ENCODE data around the gene MPL. TPM values are rescaled to one million over a fixed set of nuclear protein-coding genes. Genes with fewer than 3 reads are reported as not detected.

MPL gene
- total RNA-seq, 1 experiment from 2014 or later: 0.15 TPM

DNA sequence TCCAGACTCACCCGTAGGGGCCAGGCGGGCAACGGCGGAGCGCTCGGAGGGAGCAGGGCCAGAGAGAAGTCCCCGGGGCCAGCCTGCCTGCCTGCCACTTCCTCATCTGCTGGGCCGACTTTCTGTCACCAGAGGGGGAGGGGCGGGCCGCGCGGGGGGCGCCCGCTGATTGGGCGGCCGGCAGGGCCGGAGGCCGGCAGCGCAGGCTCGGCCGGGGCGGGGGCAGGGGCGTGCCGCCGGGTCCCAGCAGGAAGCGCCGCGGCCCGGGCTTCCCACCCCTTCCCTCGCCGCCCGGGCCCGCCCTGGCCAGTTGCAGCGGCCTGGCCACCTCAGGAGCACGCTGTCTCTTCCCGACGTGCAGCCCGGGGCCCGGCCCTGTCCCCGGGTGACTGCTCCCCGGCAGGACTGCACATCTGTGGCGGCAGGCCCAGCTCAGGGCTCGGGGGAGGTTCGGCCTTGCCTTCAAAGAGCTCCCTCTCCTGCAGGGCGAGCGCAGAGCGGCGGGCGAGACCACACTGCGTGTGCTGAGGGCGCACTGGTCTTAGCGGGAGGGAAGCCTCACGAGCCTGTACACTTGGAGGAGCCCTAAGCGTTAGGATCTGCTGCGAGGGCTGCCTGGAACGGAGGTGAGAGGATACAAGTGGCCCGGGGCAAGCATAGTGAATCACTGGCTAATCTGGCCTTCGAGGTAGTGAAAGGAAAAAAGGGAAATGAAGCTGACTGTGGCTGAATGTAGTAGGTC, 30.5 kb downstream of the MPL start, which contains the start of gene ELOVL1 (continued):
- TF ChIP-seq, protein P1, sequence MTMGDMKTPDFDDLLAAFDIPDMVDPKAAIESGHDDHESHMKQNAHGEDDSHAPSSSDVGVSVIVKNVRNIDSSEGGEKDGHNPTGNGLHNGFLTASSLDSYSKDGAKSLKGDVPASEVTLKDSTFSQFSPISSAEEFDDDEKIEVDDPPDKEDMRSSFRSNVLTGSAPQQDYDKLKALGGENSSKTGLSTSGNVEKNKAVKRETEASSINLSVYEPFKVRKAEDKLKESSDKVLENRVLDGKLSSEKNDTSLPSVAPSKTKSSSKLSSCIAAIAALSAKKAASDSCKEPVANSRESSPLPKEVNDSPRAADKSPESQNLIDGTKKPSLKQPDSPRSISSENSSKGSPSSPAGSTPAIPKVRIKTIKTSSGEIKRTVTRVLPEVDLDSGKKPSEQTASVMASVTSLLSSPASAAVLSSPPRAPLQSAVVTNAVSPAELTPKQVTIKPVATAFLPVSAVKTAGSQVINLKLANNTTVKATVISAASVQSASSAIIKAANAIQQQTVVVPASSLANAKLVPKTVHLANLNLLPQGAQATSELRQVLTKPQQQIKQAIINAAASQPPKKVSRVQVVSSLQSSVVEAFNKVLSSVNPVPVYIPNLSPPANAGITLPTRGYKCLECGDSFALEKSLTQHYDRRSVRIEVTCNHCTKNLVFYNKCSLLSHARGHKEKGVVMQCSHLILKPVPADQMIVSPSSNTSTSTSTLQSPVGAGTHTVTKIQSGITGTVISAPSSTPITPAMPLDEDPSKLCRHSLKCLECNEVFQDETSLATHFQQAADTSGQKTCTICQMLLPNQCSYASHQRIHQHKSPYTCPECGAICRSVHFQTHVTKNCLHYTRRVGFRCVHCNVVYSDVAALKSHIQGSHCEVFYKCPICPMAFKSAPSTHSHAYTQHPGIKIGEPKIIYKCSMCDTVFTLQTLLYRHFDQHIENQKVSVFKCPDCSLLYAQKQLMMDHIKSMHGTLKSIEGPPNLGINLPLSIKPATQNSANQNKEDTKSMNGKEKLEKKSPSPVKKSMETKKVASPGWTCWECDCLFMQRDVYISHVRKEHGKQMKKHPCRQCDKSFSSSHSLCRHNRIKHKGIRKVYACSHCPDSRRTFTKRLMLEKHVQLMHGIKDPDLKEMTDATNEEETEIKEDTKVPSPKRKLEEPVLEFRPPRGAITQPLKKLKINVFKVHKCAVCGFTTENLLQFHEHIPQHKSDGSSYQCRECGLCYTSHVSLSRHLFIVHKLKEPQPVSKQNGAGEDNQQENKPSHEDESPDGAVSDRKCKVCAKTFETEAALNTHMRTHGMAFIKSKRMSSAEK (CRISPR knock-in tag; IDR thresholded peaks at IDR 0.05; ENCODE audit: borderline replicate concordance): no peak
- TF ChIP-seq ZNF671 (CRISPR knock-in tag; IDR thresholded peaks at IDR 0.05) (no peak), FOXP1 (CRISPR knock-in tag; IDR thresholded peaks at IDR 0.05; ENCODE audit: borderline replicate concordance) (peak; percentile 88), RORB (CRISPR knock-in tag; IDR thresholded peaks at IDR 0.05) (no peak), KAT7 (CRISPR knock-in tag; IDR thresholded peaks at IDR 0.05; ENCODE audit: borderline replicate concordance) (no peak), ELF4 (CRISPR knock-in tag; IDR thresholded peaks at IDR 0.05; ENCODE audit: low read depth) (no peak), ZNF416 (CRISPR knock-in tag; IDR thresholded peaks at IDR 0.05) (no peak), MXD4 (CRISPR knock-in tag; IDR thresholded peaks at IDR 0.05; ENCODE audit: borderline replicate concordance) (no peak), ZNF423 (CRISPR knock-in tag; IDR thresholded peaks at IDR 0.05) (no peak), SMAD4 (CRISPR knock-in tag; IDR thresholded peaks at IDR 0.05) (no peak), TP53 (CRISPR knock-in tag; IDR thresholded peaks at IDR 0.05) (no peak)
- TF ChIP-seq, protein P2, sequence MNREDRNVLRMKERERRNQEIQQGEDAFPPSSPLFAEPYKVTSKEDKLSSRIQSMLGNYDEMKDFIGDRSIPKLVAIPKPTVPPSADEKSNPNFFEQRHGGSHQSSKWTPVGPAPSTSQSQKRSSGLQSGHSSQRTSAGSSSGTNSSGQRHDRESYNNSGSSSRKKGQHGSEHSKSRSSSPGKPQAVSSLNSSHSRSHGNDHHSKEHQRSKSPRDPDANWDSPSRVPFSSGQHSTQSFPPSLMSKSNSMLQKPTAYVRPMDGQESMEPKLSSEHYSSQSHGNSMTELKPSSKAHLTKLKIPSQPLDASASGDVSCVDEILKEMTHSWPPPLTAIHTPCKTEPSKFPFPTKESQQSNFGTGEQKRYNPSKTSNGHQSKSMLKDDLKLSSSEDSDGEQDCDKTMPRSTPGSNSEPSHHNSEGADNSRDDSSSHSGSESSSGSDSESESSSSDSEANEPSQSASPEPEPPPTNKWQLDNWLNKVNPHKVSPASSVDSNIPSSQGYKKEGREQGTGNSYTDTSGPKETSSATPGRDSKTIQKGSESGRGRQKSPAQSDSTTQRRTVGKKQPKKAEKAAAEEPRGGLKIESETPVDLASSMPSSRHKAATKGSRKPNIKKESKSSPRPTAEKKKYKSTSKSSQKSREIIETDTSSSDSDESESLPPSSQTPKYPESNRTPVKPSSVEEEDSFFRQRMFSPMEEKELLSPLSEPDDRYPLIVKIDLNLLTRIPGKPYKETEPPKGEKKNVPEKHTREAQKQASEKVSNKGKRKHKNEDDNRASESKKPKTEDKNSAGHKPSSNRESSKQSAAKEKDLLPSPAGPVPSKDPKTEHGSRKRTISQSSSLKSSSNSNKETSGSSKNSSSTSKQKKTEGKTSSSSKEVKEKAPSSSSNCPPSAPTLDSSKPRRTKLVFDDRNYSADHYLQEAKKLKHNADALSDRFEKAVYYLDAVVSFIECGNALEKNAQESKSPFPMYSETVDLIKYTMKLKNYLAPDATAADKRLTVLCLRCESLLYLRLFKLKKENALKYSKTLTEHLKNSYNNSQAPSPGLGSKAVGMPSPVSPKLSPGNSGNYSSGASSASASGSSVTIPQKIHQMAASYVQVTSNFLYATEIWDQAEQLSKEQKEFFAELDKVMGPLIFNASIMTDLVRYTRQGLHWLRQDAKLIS (CRISPR knock-in tag; IDR thresholded peaks at IDR 0.05; ENCODE audit: borderline replicate concordance): no peak
- TF ChIP-seq, protein P3, sequence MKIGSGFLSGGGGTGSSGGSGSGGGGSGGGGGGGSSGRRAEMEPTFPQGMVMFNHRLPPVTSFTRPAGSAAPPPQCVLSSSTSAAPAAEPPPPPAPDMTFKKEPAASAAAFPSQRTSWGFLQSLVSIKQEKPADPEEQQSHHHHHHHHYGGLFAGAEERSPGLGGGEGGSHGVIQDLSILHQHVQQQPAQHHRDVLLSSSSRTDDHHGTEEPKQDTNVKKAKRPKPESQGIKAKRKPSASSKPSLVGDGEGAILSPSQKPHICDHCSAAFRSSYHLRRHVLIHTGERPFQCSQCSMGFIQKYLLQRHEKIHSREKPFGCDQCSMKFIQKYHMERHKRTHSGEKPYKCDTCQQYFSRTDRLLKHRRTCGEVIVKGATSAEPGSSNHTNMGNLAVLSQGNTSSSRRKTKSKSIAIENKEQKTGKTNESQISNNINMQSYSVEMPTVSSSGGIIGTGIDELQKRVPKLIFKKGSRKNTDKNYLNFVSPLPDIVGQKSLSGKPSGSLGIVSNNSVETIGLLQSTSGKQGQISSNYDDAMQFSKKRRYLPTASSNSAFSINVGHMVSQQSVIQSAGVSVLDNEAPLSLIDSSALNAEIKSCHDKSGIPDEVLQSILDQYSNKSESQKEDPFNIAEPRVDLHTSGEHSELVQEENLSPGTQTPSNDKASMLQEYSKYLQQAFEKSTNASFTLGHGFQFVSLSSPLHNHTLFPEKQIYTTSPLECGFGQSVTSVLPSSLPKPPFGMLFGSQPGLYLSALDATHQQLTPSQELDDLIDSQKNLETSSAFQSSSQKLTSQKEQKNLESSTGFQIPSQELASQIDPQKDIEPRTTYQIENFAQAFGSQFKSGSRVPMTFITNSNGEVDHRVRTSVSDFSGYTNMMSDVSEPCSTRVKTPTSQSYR (CRISPR knock-in tag; IDR thresholded peaks at IDR 0.05): peak; percentile 68; the same call in 1 of the 2 replicates
- TF ChIP-seq, protein P4, sequence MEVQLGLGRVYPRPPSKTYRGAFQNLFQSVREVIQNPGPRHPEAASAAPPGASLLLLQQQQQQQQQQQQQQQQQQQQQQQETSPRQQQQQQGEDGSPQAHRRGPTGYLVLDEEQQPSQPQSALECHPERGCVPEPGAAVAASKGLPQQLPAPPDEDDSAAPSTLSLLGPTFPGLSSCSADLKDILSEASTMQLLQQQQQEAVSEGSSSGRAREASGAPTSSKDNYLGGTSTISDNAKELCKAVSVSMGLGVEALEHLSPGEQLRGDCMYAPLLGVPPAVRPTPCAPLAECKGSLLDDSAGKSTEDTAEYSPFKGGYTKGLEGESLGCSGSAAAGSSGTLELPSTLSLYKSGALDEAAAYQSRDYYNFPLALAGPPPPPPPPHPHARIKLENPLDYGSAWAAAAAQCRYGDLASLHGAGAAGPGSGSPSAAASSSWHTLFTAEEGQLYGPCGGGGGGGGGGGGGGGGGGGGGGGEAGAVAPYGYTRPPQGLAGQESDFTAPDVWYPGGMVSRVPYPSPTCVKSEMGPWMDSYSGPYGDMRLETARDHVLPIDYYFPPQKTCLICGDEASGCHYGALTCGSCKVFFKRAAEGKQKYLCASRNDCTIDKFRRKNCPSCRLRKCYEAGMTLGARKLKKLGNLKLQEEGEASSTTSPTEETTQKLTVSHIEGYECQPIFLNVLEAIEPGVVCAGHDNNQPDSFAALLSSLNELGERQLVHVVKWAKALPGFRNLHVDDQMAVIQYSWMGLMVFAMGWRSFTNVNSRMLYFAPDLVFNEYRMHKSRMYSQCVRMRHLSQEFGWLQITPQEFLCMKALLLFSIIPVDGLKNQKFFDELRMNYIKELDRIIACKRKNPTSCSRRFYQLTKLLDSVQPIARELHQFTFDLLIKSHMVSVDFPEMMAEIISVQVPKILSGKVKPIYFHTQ (CRISPR knock-in tag; IDR thresholded peaks at IDR 0.05): no peak
- TF ChIP-seq, protein P5, sequence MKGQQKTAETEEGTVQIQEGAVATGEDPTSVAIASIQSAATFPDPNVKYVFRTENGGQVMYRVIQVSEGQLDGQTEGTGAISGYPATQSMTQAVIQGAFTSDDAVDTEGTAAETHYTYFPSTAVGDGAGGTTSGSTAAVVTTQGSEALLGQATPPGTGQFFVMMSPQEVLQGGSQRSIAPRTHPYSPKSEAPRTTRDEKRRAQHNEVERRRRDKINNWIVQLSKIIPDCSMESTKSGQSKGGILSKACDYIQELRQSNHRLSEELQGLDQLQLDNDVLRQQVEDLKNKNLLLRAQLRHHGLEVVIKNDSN (CRISPR knock-in tag; IDR thresholded peaks at IDR 0.05): no peak; the same call in 1 of the 2 replicates
- TF ChIP-seq, protein P6, sequence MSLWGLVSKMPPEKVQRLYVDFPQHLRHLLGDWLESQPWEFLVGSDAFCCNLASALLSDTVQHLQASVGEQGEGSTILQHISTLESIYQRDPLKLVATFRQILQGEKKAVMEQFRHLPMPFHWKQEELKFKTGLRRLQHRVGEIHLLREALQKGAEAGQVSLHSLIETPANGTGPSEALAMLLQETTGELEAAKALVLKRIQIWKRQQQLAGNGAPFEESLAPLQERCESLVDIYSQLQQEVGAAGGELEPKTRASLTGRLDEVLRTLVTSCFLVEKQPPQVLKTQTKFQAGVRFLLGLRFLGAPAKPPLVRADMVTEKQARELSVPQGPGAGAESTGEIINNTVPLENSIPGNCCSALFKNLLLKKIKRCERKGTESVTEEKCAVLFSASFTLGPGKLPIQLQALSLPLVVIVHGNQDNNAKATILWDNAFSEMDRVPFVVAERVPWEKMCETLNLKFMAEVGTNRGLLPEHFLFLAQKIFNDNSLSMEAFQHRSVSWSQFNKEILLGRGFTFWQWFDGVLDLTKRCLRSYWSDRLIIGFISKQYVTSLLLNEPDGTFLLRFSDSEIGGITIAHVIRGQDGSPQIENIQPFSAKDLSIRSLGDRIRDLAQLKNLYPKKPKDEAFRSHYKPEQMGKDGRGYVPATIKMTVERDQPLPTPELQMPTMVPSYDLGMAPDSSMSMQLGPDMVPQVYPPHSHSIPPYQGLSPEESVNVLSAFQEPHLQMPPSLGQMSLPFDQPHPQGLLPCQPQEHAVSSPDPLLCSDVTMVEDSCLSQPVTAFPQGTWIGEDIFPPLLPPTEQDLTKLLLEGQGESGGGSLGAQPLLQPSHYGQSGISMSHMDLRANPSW (CRISPR knock-in tag; conservative IDR thresholded peaks at IDR 0.05; ENCODE audit: low read depth): no peak
- TF ChIP-seq, protein P7, sequence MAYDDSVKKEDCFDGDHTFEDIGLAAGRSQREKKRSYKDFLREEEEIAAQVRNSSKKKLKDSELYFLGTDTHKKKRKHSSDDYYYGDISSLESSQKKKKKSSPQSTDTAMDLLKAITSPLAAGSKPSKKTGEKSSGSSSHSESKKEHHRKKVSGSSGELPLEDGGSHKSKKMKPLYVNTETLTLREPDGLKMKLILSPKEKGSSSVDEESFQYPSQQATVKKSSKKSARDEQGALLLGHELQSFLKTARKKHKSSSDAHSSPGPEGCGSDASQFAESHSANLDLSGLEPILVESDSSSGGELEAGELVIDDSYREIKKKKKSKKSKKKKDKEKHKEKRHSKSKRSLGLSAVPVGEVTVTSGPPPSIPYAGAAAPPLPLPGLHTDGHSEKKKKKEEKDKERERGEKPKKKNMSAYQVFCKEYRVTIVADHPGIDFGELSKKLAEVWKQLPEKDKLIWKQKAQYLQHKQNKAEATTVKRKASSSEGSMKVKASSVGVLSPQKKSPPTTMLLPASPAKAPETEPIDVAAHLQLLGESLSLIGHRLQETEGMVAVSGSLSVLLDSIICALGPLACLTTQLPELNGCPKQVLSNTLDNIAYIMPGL (CRISPR knock-in tag; IDR thresholded peaks at IDR 0.05): peak; percentile 85
